Left ventricle myocardium inferior (tissue), 1 donor: Measurements from ENCODE around the gene CMIP. TPM values are rescaled to one million over a fixed set of nuclear protein-coding genes. Genes with fewer than 3 reads are reported as not detected.

Source experiments
- DNase-seq: peaks from one replicate; pipeline ENCODE4 v3.0.0-alpha.2; 2020
- H3K27ac ChIP-seq: fragments of 200-600 bp; replicated peaks from 2 replicates; pipeline ENCODE4 v1.8.0; 2021
- H3K27me3 ChIP-seq: fragments of 200-600 bp; 2 replicates; pipeline ENCODE4 v1.8.0; 2021; ENCODE audit warnings: low read depth
- H3K36me3 ChIP-seq: fragments of 200-600 bp; 2 replicates; pipeline ENCODE4 v1.8.0; 2021
- H3K4me1 ChIP-seq: fragments of 200-600 bp; 2 replicates; pipeline ENCODE4 v1.8.0; 2021
- H3K4me3 ChIP-seq: fragments of 200-600 bp; 2 replicates; pipeline ENCODE4 v1.8.0; 2021; ENCODE audit warnings: mild to moderate bottlenecking, moderate library complexity
- H3K9me3 ChIP-seq: fragments of 200-600 bp; replicated peaks from 2 replicates; pipeline ENCODE4 v1.8.0; 2021
- intact Hi-C: fragments of 100-400 bp; cut with micrococcal nuclease; formaldehyde crosslinking; loops from one replicate; pipeline ENCODE4 v1.11.0; 2022
- total RNA-seq: library from RNA; stranded (reverse); fragmentation: NEBNext Ultra II Directional; extraction: Animal tissue kit (Norgen Biotek cat#: 25700); gene quantifications from one replicate; pipeline ENCODE4 v1.2.1, GENCODE V29; 2021
- TF ChIP-seq, protein P1 (sequence below): fragments of 200-600 bp; IDR thresholded peaks from 2 replicates; pipeline ENCODE4 v1.8.0; 2021; ENCODE audit warnings: antibody characterized with exemption, mild to moderate bottlenecking, borderline replicate concordance
- donor health status: DM: no; HTN: yes; CAD: no; lungs with severe emphysema.

Gene CMIP
- total RNA-seq, 1 donor from 2014 or later: 11.2 TPM

DNA sequence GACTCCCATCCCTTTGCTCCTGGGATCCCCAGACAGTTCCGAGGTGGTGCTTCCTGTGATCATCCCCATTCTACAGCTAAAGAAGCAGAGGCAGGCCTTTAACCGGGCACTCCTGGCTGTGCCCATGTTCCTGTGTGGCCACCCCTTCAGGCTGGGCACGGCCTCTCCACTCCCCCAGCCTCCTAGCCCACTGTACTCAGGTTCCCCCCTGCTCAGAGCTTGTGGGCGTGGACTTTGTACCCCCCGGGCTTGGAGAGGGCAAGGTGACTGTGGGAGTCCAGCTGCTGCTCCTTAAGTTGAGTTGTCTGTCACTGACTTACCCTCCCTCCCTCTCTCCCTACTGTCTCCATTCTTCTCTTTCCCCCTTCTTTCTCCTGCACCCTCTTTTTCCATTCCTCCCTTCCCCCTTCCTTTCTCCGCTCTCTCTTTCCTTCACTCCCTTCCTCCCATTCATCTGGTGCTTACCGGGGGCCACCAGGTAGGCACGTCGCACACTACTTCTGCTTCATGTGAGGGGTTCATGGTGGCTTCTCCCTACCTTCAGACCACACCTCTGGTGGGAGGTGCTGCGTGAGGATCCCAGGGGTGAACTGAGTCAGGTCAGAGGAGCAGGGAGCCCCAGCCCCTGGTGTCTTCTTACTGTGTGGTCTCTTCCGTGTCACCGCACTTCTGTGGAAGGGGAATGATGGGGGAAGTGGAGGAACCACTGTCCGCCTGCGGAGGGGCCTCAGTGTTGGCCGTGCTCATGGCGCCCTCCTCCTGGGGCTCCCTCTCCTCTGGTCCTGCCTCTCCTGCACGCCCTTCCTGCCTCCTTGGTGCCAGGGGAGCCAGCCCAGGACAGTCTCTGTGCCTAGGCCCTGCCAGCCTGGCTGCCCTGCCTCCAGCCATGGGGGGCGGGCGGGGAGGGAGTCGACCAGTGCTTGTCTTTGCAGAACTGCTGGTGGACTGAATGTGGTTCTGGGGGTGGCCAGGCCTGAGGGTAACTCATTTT, 29.7 kb downstream of the CMIP start:
- H3K27ac ChIP-seq: peak overlapping the region; percentile 6
- no peaks in the 10 kb centered on the region for H3K27me3 ChIP-seq
- TF ChIP-seq, protein P1, sequence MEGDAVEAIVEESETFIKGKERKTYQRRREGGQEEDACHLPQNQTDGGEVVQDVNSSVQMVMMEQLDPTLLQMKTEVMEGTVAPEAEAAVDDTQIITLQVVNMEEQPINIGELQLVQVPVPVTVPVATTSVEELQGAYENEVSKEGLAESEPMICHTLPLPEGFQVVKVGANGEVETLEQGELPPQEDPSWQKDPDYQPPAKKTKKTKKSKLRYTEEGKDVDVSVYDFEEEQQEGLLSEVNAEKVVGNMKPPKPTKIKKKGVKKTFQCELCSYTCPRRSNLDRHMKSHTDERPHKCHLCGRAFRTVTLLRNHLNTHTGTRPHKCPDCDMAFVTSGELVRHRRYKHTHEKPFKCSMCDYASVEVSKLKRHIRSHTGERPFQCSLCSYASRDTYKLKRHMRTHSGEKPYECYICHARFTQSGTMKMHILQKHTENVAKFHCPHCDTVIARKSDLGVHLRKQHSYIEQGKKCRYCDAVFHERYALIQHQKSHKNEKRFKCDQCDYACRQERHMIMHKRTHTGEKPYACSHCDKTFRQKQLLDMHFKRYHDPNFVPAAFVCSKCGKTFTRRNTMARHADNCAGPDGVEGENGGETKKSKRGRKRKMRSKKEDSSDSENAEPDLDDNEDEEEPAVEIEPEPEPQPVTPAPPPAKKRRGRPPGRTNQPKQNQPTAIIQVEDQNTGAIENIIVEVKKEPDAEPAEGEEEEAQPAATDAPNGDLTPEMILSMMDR: no peak
- DNase-seq: peak; percentile 11
- intact Hi-C loops: no loop called here
- peaks cover 3% of the 10 kb centered on the region for H3K36me3 ChIP-seq
- no peaks in the 10 kb centered on the region for H3K9me3 ChIP-seq
- H3K4me1 ChIP-seq: peaks cover 77% of the 10 kb centered on the region
- no peak overlapping the region for H3K4me3 ChIP-seq

DNA sequence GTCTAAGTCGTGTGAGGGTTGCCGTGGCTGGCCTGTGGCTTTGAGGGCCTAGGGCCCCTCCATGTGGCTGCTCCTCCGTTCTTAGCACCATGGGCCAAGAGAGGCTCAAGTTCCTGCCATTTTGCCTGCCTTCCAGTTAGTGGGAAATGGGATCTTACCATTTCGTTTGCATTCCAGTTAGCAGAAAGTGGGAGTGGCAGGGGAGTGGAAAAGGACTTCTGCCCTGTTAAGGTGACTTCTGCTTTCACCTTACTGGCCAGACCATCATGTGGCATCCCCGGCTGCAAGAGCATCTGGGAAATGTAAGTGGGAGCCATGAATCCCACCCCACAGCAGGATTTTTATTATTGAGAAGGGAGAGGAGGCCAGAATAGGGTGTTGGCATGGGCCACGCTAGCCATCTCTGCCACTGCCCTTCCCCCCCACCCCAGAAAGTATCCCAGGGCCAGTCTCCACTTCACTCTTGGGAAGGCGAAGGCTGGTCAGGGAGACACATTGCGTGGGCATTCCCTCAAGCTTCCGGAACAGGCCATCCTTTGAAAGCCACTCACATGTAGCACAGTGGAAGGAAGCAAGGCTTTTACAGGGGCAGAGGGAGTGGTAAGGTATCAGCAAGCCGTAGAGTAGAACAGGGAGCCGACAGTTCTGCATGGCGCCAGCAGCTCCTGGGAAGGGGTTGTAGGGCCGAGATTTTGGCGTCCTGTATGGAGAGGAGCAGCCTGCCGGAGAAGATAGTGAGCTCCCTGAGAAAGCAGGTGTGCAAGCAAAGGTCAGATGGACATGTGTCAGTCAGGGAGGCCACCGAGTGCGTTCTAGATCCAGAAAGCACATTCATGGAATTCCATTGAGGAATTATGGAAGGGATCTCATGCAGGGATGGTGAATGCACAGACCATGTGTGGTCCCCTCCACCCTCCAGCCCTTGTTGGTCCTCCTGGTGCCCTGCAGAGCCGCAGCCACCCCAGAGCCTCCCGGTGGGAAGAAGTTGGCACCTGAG, 33.4 kb downstream of the CMIP start:
- H3K36me3 ChIP-seq: no peaks in the 10 kb centered on the region
- peak; percentile 10 for DNase-seq
- peak overlapping the region; percentile 64 for H3K27ac ChIP-seq
- peak overlapping the region; percentile 6 for H3K4me3 ChIP-seq
- H3K4me1 ChIP-seq: peaks cover 79% of the 10 kb centered on the region
- intact Hi-C loops: no loop called here
- no peaks in the 10 kb centered on the region for H3K27me3 ChIP-seq
- no peaks in the 10 kb centered on the region for H3K9me3 ChIP-seq
- TF ChIP-seq, protein P1: no peak

DNA sequence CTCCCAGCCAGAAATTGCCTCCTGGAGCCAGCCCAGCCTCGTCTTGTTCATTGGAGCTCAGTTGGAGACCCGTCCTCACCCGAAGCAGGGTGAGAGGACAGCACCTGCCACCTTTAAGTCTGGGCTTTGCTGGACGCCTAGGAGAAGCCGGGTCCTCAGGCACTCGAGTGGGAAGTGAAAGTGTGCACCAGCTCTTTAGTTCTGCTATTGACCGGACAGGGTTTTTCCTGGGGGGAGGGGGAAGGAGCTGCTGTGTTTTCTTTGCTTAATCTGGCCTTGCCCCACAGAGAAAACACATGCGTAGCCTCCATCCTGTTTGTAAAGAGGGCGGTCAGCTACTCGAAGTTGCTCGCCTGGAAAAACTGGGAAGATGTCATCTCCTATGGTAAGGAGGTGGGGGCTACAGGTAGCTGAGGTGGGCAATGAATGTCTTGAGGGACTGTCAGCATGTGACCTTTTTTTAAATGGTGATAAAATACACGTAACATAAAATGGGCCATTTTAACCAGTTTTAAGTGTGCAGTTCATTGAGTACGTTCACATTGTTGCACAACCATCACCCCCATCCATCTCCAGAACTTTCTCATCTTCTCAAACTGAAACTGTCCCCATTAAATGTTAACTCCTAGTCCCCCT, 34.4 kb downstream of the CMIP start:
- peak overlapping the region; percentile 6 for H3K4me3 ChIP-seq

DNA sequence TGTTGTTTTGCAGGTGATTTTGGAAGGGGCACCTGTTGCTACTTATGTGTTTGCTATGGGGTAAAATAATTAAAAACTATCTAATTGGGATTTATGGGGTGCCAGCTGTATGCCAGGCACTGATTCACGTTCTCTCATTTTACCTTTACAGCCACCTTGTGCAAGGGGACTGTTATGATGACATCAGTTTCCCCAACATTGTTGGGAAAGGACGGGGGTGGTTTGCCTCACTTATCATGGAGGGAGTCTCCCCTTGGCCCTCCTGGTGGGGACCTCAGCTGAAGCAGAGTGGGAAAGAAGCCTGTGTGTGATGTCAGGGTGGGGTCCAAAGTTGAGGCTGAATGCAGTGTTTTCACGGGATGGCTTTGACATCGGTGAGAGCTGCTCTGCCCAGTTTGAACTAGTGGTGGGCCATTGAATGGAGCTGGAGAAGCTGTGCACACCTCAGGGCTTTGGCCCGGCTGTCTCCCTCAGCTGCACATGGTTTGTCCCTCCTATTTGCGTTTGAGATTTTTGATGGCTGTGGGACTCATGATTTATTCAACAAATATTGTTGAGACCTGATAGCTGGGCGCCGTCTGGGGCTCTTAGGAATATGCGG, 36.1 kb downstream of the CMIP start:
- Histone ChIP-seq H3K27ac (no peak overlapping the region), H3K9me3 (no peaks in the 10 kb centered on the region), H3K27me3 (no peaks in the 10 kb centered on the region), H3K36me3 (no peaks in the 10 kb centered on the region), H3K4me3 (no peak overlapping the region), H3K4me1 (peaks cover 71% of the 10 kb centered on the region)
- intact Hi-C loops: no loop called here
- DNase-seq: no peak
- TF ChIP-seq, protein P1: no peak

More for the DNA sequence above, 34.4 kb downstream of the CMIP start:
- intact Hi-C loops: no loop called here
- H3K27me3 ChIP-seq: no peaks in the 10 kb centered on the region
- DNase-seq: peak; percentile 49
- peak overlapping the region; percentile 64 for H3K27ac ChIP-seq
- H3K36me3 ChIP-seq: no peaks in the 10 kb centered on the region
- H3K9me3 ChIP-seq: no peaks in the 10 kb centered on the region
- TF ChIP-seq, protein P1: no peak
- H3K4me1 ChIP-seq: peaks cover 75% of the 10 kb centered on the region
